Measurements from ENCODE around the gene PZP. TPM values are rescaled to one million over a fixed set of nuclear protein-coding genes. Genes with fewer than 3 reads are reported as not detected.

Gene PZP
- total and polyA plus RNA-seq, 2 of the 13 experiments (the other 11 are each of a cell fraction or from before 2014, with no cell fraction given) = 0.07 to 0.89 TPM

GRCh38 chr12:9252256-9252655 lies 44.1 kb upstream of the PZP start (continued):
- TF ChIP-seq TFAP4 (IDR thresholded peaks at IDR 0.05; ENCODE audit: borderline replicate concordance, low read depth) = no peak
- TF ChIP-seq TBX2 (CRISPR knock-in tag; IDR thresholded peaks at IDR 0.05; ENCODE audit: borderline replicate concordance) = no peak
- TF ChIP-seq ZFP36 (IDR thresholded peaks at IDR 0.05; ENCODE audit: borderline replicate concordance, low read depth, low read length, partially characterized antibody) = no peak
- no peak for TF ChIP-seq AKAP8 (CRISPR knock-in tag; IDR thresholded peaks at IDR 0.05)
- TF ChIP-seq SMYD3 (CRISPR knock-in tag; IDR thresholded peaks at IDR 0.05) = no peak
- 0 out of 2 replicates have a peak, but pooled peaks have one; percentile 19 for TF ChIP-seq NR2F6 (IDR thresholded peaks at IDR 0.05)
- no peak for TF ChIP-seq NR2F6 (CRISPR knock-in tag; IDR thresholded peaks at IDR 0.05)
- no peak for TF ChIP-seq NFE2L1 (CRISPR knock-in tag; IDR thresholded peaks at IDR 0.05; ENCODE audit: borderline replicate concordance)
- no peak for TF ChIP-seq ZNF768 (CRISPR knock-in tag; IDR thresholded peaks at IDR 0.05)
- peak; percentile 47; the same call in 1 of the 2 replicates for TF ChIP-seq HMG20A (CRISPR knock-in tag; IDR thresholded peaks at IDR 0.05; ENCODE audit: borderline replicate concordance)
- no peak for TF ChIP-seq ZNF512 (CRISPR knock-in tag; IDR thresholded peaks at IDR 0.05)
- no peak for TF ChIP-seq ZNF788 (CRISPR knock-in tag; IDR thresholded peaks at IDR 0.05; ENCODE audit: borderline replicate concordance)
- no peak for TF ChIP-seq ZFP41 (CRISPR knock-in tag; IDR thresholded peaks at IDR 0.05; ENCODE audit: borderline replicate concordance)
- no peak for TF ChIP-seq IRF2 (CRISPR knock-in tag; IDR thresholded peaks at IDR 0.05)
- no peak for TF ChIP-seq GLMP (CRISPR knock-in tag; IDR thresholded peaks at IDR 0.05; ENCODE audit: borderline replicate concordance)
- TF ChIP-seq USF2 (IDR thresholded peaks at IDR 0.05; ENCODE audit: low read depth, low read length) = no peak
- no peak for TF ChIP-seq USF2 (CRISPR knock-in tag; IDR thresholded peaks at IDR 0.05; ENCODE audit: borderline replicate concordance)
- peak; percentile 52 for TF ChIP-seq NCOA2 (CRISPR knock-in tag; IDR thresholded peaks at IDR 0.05)
- no peak for TF ChIP-seq ELF1 (CRISPR knock-in tag; IDR thresholded peaks at IDR 0.05)
- no peak for TF ChIP-seq MED13 (CRISPR knock-in tag; IDR thresholded peaks at IDR 0.05)
- TF ChIP-seq FOXO1 (CRISPR knock-in tag; IDR thresholded peaks at IDR 0.05) = no peak; the same call in 1 of the 2 replicates
- TF ChIP-seq CREB1 (IDR thresholded peaks at IDR 0.05) = no peak
- 0 out of 2 replicates have a peak, but pooled peaks have one; percentile 17 for TF ChIP-seq CREB1 (CRISPR knock-in tag; IDR thresholded peaks at IDR 0.05)
- no peak for TF ChIP-seq ZNF557 (CRISPR knock-in tag; IDR thresholded peaks at IDR 0.05)
- TF ChIP-seq MAFF (IDR thresholded peaks at IDR 0.05; ENCODE audit: low read depth, low read length) = no peak
- no peak for TF ChIP-seq ZSCAN21 (CRISPR knock-in tag; IDR thresholded peaks at IDR 0.05; ENCODE audit: borderline replicate concordance)
